Heart left ventricle (tissue), 16 donors: Measurements from ENCODE around the gene CD276. TPM values are rescaled to one million over a fixed set of nuclear protein-coding genes. Genes with fewer than 3 reads are reported as not detected.

Experiments used
- ATAC-seq, 4 donors: fragments of 200-7000 bp; cut with Tn5 transposase; one replicate each; pipeline ENCODE4 v1.9.1; 2020 to 2022; ENCODE audit warnings: moderate library complexity in 4 of 4, mild to moderate bottlenecking in 3 of 4, moderate number of reproducible peaks in 1 of 4
- DNase-seq, 5 donors: peaks; one replicate each; pipeline ENCODE4 v3.0.0-alpha.2; 2020
- H3K27ac ChIP-seq, 12 donors: fragments of 200-600 bp; sonication (generic) in 4 of 12; one replicate each; pipeline versions ENCODE4 v1.5.0 to v1.8.0; 2016 to 2022; ENCODE audit warnings: mild to moderate bottlenecking in 2 of 12
- H3K27me3 ChIP-seq, 9 donors: fragments of 200-600 bp; sonication (generic) in 2 of 9; one replicate each; pipeline versions ENCODE4 v1.5.1 to v1.8.0; 2016 to 2022; ENCODE audit warnings: mild to moderate bottlenecking in 3 of 9
- H3K36me3 ChIP-seq, 9 donors: fragments of 200-600 bp; sonication (generic) in 2 of 9; one replicate each; pipeline versions ENCODE4 v1.5.0 to v1.8.0; 2018 to 2022; ENCODE audit warnings: mild to moderate bottlenecking in 2 of 9
- H3K4me1 ChIP-seq, 12 donors: fragments of 200-600 bp; sonication (generic) in 4 of 12; one replicate each; pipeline versions ENCODE4 v1.5.0 to v1.8.0; 2016 to 2022; ENCODE audit warnings: mild to moderate bottlenecking in 3 of 12
- H3K4me3 ChIP-seq, 12 donors: fragments of 200-600 bp; sonication (generic) in 4 of 12; one replicate each; pipeline versions ENCODE4 v1.5.0 to v1.8.0; 2017 to 2022; ENCODE audit warnings: mild to moderate bottlenecking in 9 of 12, moderate library complexity in 4 of 12
- H3K9me3 ChIP-seq, 12 donors: fragments of 200-600 bp; sonication (generic) in 4 of 12; one replicate each; pipeline versions ENCODE4 v1.5.0 to v1.8.0; 2016 to 2022; ENCODE audit warnings: mild to moderate bottlenecking in 1 of 12
- CTCF ChIP-seq, 12 donors: fragments of 200-600 bp; sonication (generic) in 4 of 12; IDR thresholded peaks; one replicate each; pipeline versions ENCODE4 v1.5.0 to v1.8.0; 2018 to 2022; ENCODE audit warnings: antibody characterized with exemption in 12 of 12, mild to moderate bottlenecking in 5 of 12
- POLR2A ChIP-seq, 2 donors: fragments of 450-650 bp; IDR thresholded peaks; one replicate each; pipeline ENCODE4 v1.6.1; 2017; ENCODE audit warnings: antibody characterized with exemption in 2 of 2, mild to moderate bottlenecking in 2 of 2, moderate library complexity in 2 of 2
- WGBS, 4 donors: extraction: QIAGEN DNeasy Blood & Tissue Kit in 2 of 4; methylation state at CpG; one replicate each; pipeline versions ENCODE4 v1.1.5 to v1.1.7; 2013 to 2018; 5-methylcytosine and 5-hydroxymethylcytosine counted together
- intact Hi-C, 10 donors: fragments of 100-400 bp; cut with DNase I; formaldehyde crosslinking; loops; one replicate each; pipeline versions ENCODE4 v1.11.1 to v1.14.2; 2022
- polyA plus RNA-seq, 2 donors: library from polyadenylated mRNA; stranded (reverse); fragments of 200-250 nt; gene quantifications; one replicate each; pipeline ENCODE4 v1.2.3, GENCODE V29; 2013
- total RNA-seq, 9 donors: library from RNA; depleted of rRNA in 2 of 9; stranded (reverse); fragments of >200 nt in 2 of 9; fragmentation: NEBNext Ultra II Directional in 3 of 9; extraction: Animal tissue kit (Norgen Biotek cat#: 25700) in 3 of 9; gene quantifications; one replicate each; pipeline versions ENCODE4 v1.1.0 to v1.2.4, GENCODE V29; 2016 to 2023
- donor health status: ischemic (EF 13 %, LVEDD 7.1; RV severe dilation, severe dysfunction).
- donor health status: healthy with polysubstance abuse.
- donor health status: DM: no; HTN: yes; CAD: no.
- donor health status: DM: no; HTN: no; CAD: no.
- donor health status: ischemic (EF 25% LVEDD 6.9; RV normal size, moderate dysfunction).
- donor health status: ischemic (EF 25% LVEDD 5.7; RV mildly dilated, moderate dysfunction).
- donor health status: healthy.
- donor health status: DM: yes; HTN: yes; CAD: no.
- donor health status: ischemic (EF 35%, LVEDD 5.7; RV mildly dilated, moderate dysfunction).
- donor health status: nonischemic (EF 11% LVEDD 7.7; RV severe dilation, severe dysfunction).
- donor health status: DM: yes; HTN: yes; CAD: no.
- donor health status: PGD.
- donor health status: ischemic (EF 29% LVEDD 5.4; RV normal size, mild dysfunction).
- donor health status: nonischemic (EF 23%, LVEDD 6.1; RV moderate dilation, normal function).

The CD276 gene
- total and polyA plus RNA-seq, 11 donors = 29.1 to 127 (median 53.3) TPM

- ATAC-seq (no peak), DNase-seq (no peak)
- H3K27me3 ChIP-seq = peaks cover 0 to 27% (median 0%) of the 10 kb centered on the region in 9 donors
- H3K36me3 ChIP-seq = no peaks in the 10 kb centered on the region
- intact Hi-C loops = loop anchor here in 2 of 10 donors (5.0 kb wide), 1 partner anchor 45 kb away; no protein-coding TSS in a partner anchor
- WGBS, 4 donors = 50 to 55% (median 51%) methylated on average over 2 to 3 of the region's 3 CpGs
- no peak overlapping the region for H3K27ac ChIP-seq
- no peak overlapping the region for H3K4me3 ChIP-seq
- H3K4me1 ChIP-seq = peaks cover 0 to 25% (median 4%) of the 10 kb centered on the region in 12 donors
- no peak for TF ChIP-seq POLR2A (IDR thresholded peaks at IDR 0.05)
- no peak for TF ChIP-seq CTCF (IDR thresholded peaks at IDR 0.05)
- no peaks in the 10 kb centered on the region for H3K9me3 ChIP-seq
Observed at GRCh38 chr15:73756947-73757513, 72.8 kb downstream of the CD276 start.

DNA sequence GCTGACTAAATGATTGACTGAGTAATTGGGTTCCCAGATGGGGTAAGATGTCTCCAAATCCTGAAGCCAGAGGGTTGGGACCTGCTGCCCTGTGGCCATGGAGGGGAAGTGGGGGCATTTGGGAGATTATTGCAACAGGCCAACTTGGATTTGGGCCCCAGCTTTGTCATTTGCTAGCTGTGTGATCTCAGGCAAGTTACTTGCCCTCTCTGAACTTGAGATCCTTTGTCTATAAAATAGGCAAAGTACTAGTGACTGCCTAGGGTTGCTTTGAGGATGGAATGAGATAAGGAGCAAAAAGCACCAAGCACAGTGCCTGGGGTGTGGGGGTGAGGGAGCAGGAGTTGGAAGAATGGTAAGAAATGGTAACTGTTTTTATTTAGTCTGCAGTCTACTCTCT is 73.4 kb downstream of the CD276 start:
- Histone ChIP-seq H3K27me3 (peaks cover 0 to 22% (median 0%) of the 10 kb centered on the region in 9 donors), H3K27ac (no peak overlapping the region), H3K36me3 (no peaks in the 10 kb centered on the region), H3K4me3 (no peak overlapping the region), H3K4me1 (peaks cover 0 to 19% (median 3%) of the 10 kb centered on the region in 12 donors), H3K9me3 (no peaks in the 10 kb centered on the region)
- intact Hi-C loops = loop anchor here in 2 of 10 donors (5.0 kb wide), 1 partner anchor 45 kb away; no protein-coding TSS in a partner anchor
- TF ChIP-seq CTCF (IDR thresholded peaks at IDR 0.05) (no peak), POLR2A (IDR thresholded peaks at IDR 0.05) (no peak)
- no peak for DNase-seq
- ATAC-seq = no peak

DNA sequence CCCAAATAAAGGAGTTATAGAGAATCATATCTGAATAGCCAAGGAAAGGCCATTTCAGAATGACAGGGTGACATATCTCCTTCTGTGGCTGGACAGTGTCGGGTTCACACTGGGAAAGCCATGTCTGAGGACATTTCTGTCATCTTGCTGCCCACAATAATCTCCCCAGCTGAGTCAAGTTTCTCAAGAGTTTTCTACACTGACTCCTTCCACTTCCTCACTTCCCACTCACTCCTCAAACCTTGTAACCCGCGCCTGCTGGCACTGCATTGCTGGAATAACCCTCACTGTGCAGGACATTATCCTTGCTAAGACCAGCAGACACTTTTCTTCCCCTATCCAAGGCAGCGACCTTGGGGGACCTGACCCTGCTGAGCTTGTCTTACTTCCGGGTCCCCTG is 74.3 kb downstream of the CD276 start:
- 63 to 68% (median 67%) methylated on average over 5 of the region's 5 CpGs for WGBS, 4 donors
- Histone ChIP-seq H3K27me3 (peaks cover 0 to 17% (median 0%) of the 10 kb centered on the region in 9 donors), H3K27ac (no peak overlapping the region), H3K36me3 (no peaks in the 10 kb centered on the region), H3K4me1 (peaks cover 0 to 13% (median under 1%) of the 10 kb centered on the region in 12 donors), H3K9me3 (no peaks in the 10 kb centered on the region), H3K4me3 (no peak overlapping the region)
- DNase-seq (no peak), ATAC-seq (no peak)
- intact Hi-C loops = loop anchor here in 2 of 10 donors (5.0 kb wide), 1 partner anchor 44 kb away; no protein-coding TSS in a partner anchor
- TF ChIP-seq CTCF (IDR thresholded peaks at IDR 0.05) = no peak
- TF ChIP-seq POLR2A (IDR thresholded peaks at IDR 0.05) = no peak

GRCh38 chr15:73760330-73761329 is 76.4 kb downstream of the CD276 start:
- intact Hi-C loops = no loop called here
- Histone ChIP-seq H3K27me3 (peaks cover 0 to 4% (median 0%) of the 10 kb centered on the region in 9 donors), H3K36me3 (no peaks in the 10 kb centered on the region), H3K9me3 (no peaks in the 10 kb centered on the region), H3K4me3 (no peak overlapping the region), H3K27ac (no peak overlapping the region), H3K4me1 (peaks cover 0 to 25% (median 9%) of the 10 kb centered on the region in 12 donors)
- DNase-seq = no peak
- ATAC-seq = no peak
- TF ChIP-seq CTCF (IDR thresholded peaks at IDR 0.05) (no peak), POLR2A (IDR thresholded peaks at IDR 0.05) (no peak)
- WGBS, 4 donors = 51 to 62% (median 55%) methylated on average over 11 of the region's 11 CpGs
